ENCODE results near the gene PRUNE2. TPM values are rescaled to one million over a fixed set of nuclear protein-coding genes. Genes with fewer than 3 reads are reported as not detected.

PRUNE2 gene
- total and polyA plus RNA-seq, 9 of the 15 experiments (the other 6 are each of a cell fraction or from before 2014, with no cell fraction given) = 0.05 to 0.45 (median 0.18) TPM; not detected in 1

DNA sequence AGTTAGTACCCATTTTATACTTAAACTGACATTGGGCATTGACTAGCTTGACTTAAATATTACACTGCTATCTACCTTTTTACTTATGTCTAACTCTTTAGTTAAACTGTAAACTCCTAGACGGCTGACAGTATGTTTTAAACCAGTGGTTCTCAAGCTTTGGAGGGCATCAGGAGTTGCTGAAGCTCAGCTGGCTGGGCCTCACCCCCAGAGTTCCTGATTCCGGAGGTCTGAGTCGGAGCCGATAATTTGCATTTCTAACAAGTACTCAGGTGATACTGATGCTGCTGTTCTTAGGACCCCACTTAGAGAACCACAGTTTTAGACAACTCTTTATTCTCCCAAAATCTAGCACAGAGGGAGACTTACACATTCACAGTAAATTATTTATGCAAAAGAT is 205.0 kb downstream of the PRUNE2 start (continued):
- TF ChIP-seq RBM39 (optimal IDR thresholded peaks at IDR 0.05; ENCODE audit: low read depth, low read length) (no peak), POLR2H (tag; IDR thresholded peaks at IDR 0.05; ENCODE audit: low read depth) (no peak), HES1 (IDR thresholded peaks at IDR 0.05; ENCODE audit: low read depth) (no peak)

GRCh38 chr9:76699971-76700370 is 205.9 kb downstream of the PRUNE2 start:
- no peak for TF ChIP-seq TBL1XR1 (IDR thresholded peaks at IDR 0.05; ENCODE audit: low read length in 2 of 2)
- no peak for ATAC-seq
- in situ Hi-C loops (cut with MboI) (loop anchor here (10.0 kb wide), 1 partner anchor 255 kb away; no protein-coding TSS in a partner anchor), intact Hi-C loops (cut with micrococcal nuclease) (loop anchor here (5.0 kb wide), 1 partner anchor 303 kb away; no protein-coding TSS in a partner anchor)
- no peak overlapping the region for H3K9ac ChIP-seq (ENCODE audit: insufficient read depth in 1 of 2, low read depth in 2 of 2, low read length in 2 of 2)
- ChIA-PET CTCF (ENCODE audit: low intra/inter-chr PET ratio) (no interaction called here), POLR2A (interaction anchor here (0.7 kb wide), 1 partner anchor 16 kb away, joined by 4 read pairs; no protein-coding TSS in a partner anchor)
- no peaks in the 10 kb centered on the region for H3K9me3 ChIP-seq (replicated peaks; ENCODE audit: control insufficient read depth, insufficient read depth, low read depth, low read length)
- BruUV-seq (replicated peaks) = no TSS peak
- no peak overlapping the region for H3K27ac ChIP-seq (ENCODE audit: extremely low read depth, low read depth, low read length)
- no peaks in the 10 kb centered on the region; a peak in 1 of 5 replicates for H3K4me1 ChIP-seq (replicated peaks in 1 of 2; ENCODE audit: control insufficient read depth in 2 of 2, insufficient read depth in 2 of 2, low read length in 2 of 2)
- no peak overlapping the region for H3K4me3 ChIP-seq
- H3K36me3 ChIP-seq (ENCODE audit: control insufficient read depth, insufficient read depth, low read length) = no peaks in the 10 kb centered on the region
- FAIRE-seq = no peak
- peaks cover 0 to 7% of the 10 kb centered on the region in 2 experiments; a peak in 2 of 5 replicates for H3K27me3 ChIP-seq (ENCODE audit: control insufficient read depth in 2 of 2, insufficient read depth in 2 of 2, low read length in 2 of 2)
- no peak overlapping the region for H2AFZ ChIP-seq (ENCODE audit: low read depth, low read length)
- H4K20me1 ChIP-seq (replicated peaks; ENCODE audit: control insufficient read depth, insufficient read depth, low read length) = no peaks in the 10 kb centered on the region
- H3K4me2 ChIP-seq (ENCODE audit: insufficient read depth, low read length) = no peak overlapping the region
- no peaks in the 10 kb centered on the region for H3K9me1 ChIP-seq (ENCODE audit: control insufficient read depth, insufficient read depth, low read length)
- DNase-seq (ENCODE audit: extremely low read depth in 1 of 4, low spot score in 3 of 4) = no peak
- H3K79me2 ChIP-seq (ENCODE audit: control insufficient read depth, insufficient read depth, low read length) = no peaks in the 10 kb centered on the region

Measured in K562 (cell line).